ENCODE data around the gene GRK2.

Gene GRK2

GRCh38 chr11:67262731-67263675 lies 3.3 kb upstream of the GRK2 start:
- H3K4me3 Mint-ChIP-seq = peak overlapping the region; percentile 67
- H3K36me3 Mint-ChIP-seq (ENCODE audit: low read depth) = peaks cover 5% of the 10 kb centered on the region
- no peaks in the 10 kb centered on the region for H3K9me3 Mint-ChIP-seq
- peaks cover 15% of the 10 kb centered on the region for H3K27me3 Mint-ChIP-seq (ENCODE audit: low read depth, poor library complexity)
- H3K4me1 Mint-ChIP-seq = peaks cover 41% of the 10 kb centered on the region
- H3K27ac Mint-ChIP-seq = no peak overlapping the region
- TF ChIP-seq CTCF (IDR thresholded peaks at IDR 0.05) = peak; percentile 62
- peak; percentile 82 for DNase-seq

GRCh38 chr11:67264260-67264659 lies 2.0 kb upstream of the GRK2 start:
- Mint-ChIP-seq H3K27me3 (ENCODE audit: low read depth, poor library complexity) (peaks cover 15% of the 10 kb centered on the region), H3K36me3 (ENCODE audit: low read depth) (peaks cover 5% of the 10 kb centered on the region), H3K9me3 (no peaks in the 10 kb centered on the region), H3K27ac (no peak overlapping the region), H3K4me3 (peak overlapping the region; percentile 60), H3K4me1 (peaks cover 54% of the 10 kb centered on the region)
- no peak for DNase-seq
- no peak for TF ChIP-seq CTCF (IDR thresholded peaks at IDR 0.05)

- DNase-seq = no peak
- Mint-ChIP-seq H3K4me1 (peaks cover 62% of the 10 kb centered on the region), H3K27me3 (ENCODE audit: low read depth, poor library complexity) (peaks cover 15% of the 10 kb centered on the region), H3K36me3 (ENCODE audit: low read depth) (no peaks in the 10 kb centered on the region), H3K4me3 (peak overlapping the region; percentile 84), H3K9me3 (no peaks in the 10 kb centered on the region), H3K27ac (no peak overlapping the region)
- no peak for TF ChIP-seq CTCF (IDR thresholded peaks at IDR 0.05)
Measured at GRCh38 chr11:67264877-67265632, 1.2 kb upstream of the GRK2 start.

- H3K4me1 Mint-ChIP-seq = peaks cover 64% of the 10 kb centered on the region
- peaks cover 11% of the 10 kb centered on the region for H3K27me3 Mint-ChIP-seq (ENCODE audit: low read depth, poor library complexity)
- no peaks in the 10 kb centered on the region for H3K36me3 Mint-ChIP-seq (ENCODE audit: low read depth)
- peak overlapping the region; percentile 39 for H3K27ac Mint-ChIP-seq
- peak overlapping the region; percentile 84 for H3K4me3 Mint-ChIP-seq
- DNase-seq = peak; percentile 90
- no peaks in the 10 kb centered on the region for H3K9me3 Mint-ChIP-seq
- peak; percentile 48 for TF ChIP-seq CTCF (IDR thresholded peaks at IDR 0.05)
Measured at GRCh38 chr11:67265633-67266448, 432 bp upstream of the GRK2 start.

GRCh38 chr11:67267188-67268080 lies 1.2 kb downstream of the GRK2 start:
- peaks cover 66% of the 10 kb centered on the region for H3K4me1 Mint-ChIP-seq
- peaks cover 11% of the 10 kb centered on the region for H3K27me3 Mint-ChIP-seq (ENCODE audit: low read depth, poor library complexity)
- no peak for DNase-seq
- H3K4me3 Mint-ChIP-seq = peak overlapping the region; percentile 98
- no peaks in the 10 kb centered on the region for H3K36me3 Mint-ChIP-seq (ENCODE audit: low read depth)
- TF ChIP-seq CTCF (IDR thresholded peaks at IDR 0.05) = no peak
- H3K9me3 Mint-ChIP-seq = no peaks in the 10 kb centered on the region
- peak overlapping the region; percentile 54 for H3K27ac Mint-ChIP-seq
